Measurements from ENCODE around the gene SLC45A1.
"Not testable (repeated sequence)": the region's sequence is repeated elsewhere in the genome, so short reads cannot be mapped to it uniquely, and the experiment has no call there.

Gene SLC45A1

GRCh38 chr1:8317647-8318381, at the start of gene SLC45A1:
SLC45A1 (plus strand) TSS chr1:8318114; CDS start chr1:8324330, 6,216 bp downstream.
- peak within 1 kb of the TSS; percentile 11 for H3K4me3 ChIP-seq
- no peaks in the 10 kb centered on the region for H3K36me3 ChIP-seq (ENCODE audit: insufficient read depth, low read length)
- no peak for TF ChIP-seq POLR2AphosphoS5 (IDR thresholded peaks at IDR 0.05; ENCODE audit: borderline replicate concordance, low read depth, low read length)
- no peak for TF ChIP-seq EZH2 (IDR thresholded peaks at IDR 0.05)
- no peak for TF ChIP-seq FOXP2 (optimal IDR thresholded peaks at IDR 0.05; ENCODE audit: control extremely low read depth, extremely low read length, insufficient read depth)
- H3K27ac ChIP-seq, result no peak within 1 kb of the TSS
- DNase-seq (ENCODE audit: low read depth, low spot score), result no peak
- H3K9me3 ChIP-seq (ENCODE audit: low read depth, low read length), result no peaks in the 10 kb centered on the region
- no peak within 1 kb of the TSS for H3K9ac ChIP-seq (ENCODE audit: insufficient read length)

GRCh38 chr1:8273036-8273435, 44.9 kb upstream of the SLC45A1 start:
- Histone ChIP-seq H3K27ac (no peak overlapping the region), H3K9me3 (ENCODE audit: low read depth, low read length) (no peaks in the 10 kb centered on the region)
- TF ChIP-seq EZH2 (IDR thresholded peaks at IDR 0.05) (no peak), FOXP2 (optimal IDR thresholded peaks at IDR 0.05; ENCODE audit: control extremely low read depth, extremely low read length, insufficient read depth) (no peak), POLR2AphosphoS5 (IDR thresholded peaks at IDR 0.05; ENCODE audit: borderline replicate concordance, low read depth, low read length) (no peak)

GRCh38 chr1:8274352-8274751, 43.6 kb upstream of the SLC45A1 start:
- Histone ChIP-seq H3K36me3 (ENCODE audit: insufficient read depth, low read length) (no peaks in the 10 kb centered on the region), H3K9ac (ENCODE audit: insufficient read length) (no peak overlapping the region), H3K4me3 (no peak overlapping the region), H3K27ac (no peak overlapping the region), H3K9me3 (ENCODE audit: low read depth, low read length) (no peaks in the 10 kb centered on the region)
- TF ChIP-seq FOXP2 (optimal IDR thresholded peaks at IDR 0.05; ENCODE audit: control extremely low read depth, extremely low read length, insufficient read depth) (no peak), EZH2 (IDR thresholded peaks at IDR 0.05) (no peak), POLR2AphosphoS5 (IDR thresholded peaks at IDR 0.05; ENCODE audit: borderline replicate concordance, low read depth, low read length) (no peak)
- DNase-seq (ENCODE audit: low read depth, low spot score), result no peak

More at GRCh38 chr1:8273036-8273435, 44.9 kb upstream of the SLC45A1 start:
- Histone ChIP-seq H3K4me3 (no peak overlapping the region), H3K9ac (ENCODE audit: insufficient read length) (no peak overlapping the region), H3K36me3 (ENCODE audit: insufficient read depth, low read length) (no peaks in the 10 kb centered on the region)
- no peak for DNase-seq (ENCODE audit: low read depth, low spot score)

- H3K9ac ChIP-seq (ENCODE audit: insufficient read length), result no peak overlapping the region
- DNase-seq (ENCODE audit: low read depth, low spot score), result no peak
- TF ChIP-seq POLR2AphosphoS5 (IDR thresholded peaks at IDR 0.05; ENCODE audit: borderline replicate concordance, low read depth, low read length), result no peak
Measured at GRCh38 chr1:8276173-8276914, 41.6 kb upstream of the SLC45A1 start.

GRCh38 chr1:8276932-8277331, 41.0 kb upstream of the SLC45A1 start:
- H3K9me3 ChIP-seq (ENCODE audit: low read depth, low read length), result no peaks in the 10 kb centered on the region
- DNase-seq (ENCODE audit: low read depth, low spot score), result no peak
- H3K4me3 ChIP-seq, result no peak overlapping the region
- no peaks in the 10 kb centered on the region for H3K36me3 ChIP-seq (ENCODE audit: insufficient read depth, low read length)
- H3K27ac ChIP-seq, result no peak overlapping the region
- no peak for TF ChIP-seq FOXP2 (optimal IDR thresholded peaks at IDR 0.05; ENCODE audit: control extremely low read depth, extremely low read length, insufficient read depth)
- TF ChIP-seq EZH2 (IDR thresholded peaks at IDR 0.05), result no peak
- no peak for TF ChIP-seq POLR2AphosphoS5 (IDR thresholded peaks at IDR 0.05; ENCODE audit: borderline replicate concordance, low read depth, low read length)
- H3K9ac ChIP-seq (ENCODE audit: insufficient read length), result no peak overlapping the region

More at GRCh38 chr1:8276173-8276914, 41.6 kb upstream of the SLC45A1 start:
- Histone ChIP-seq H3K4me3 (no peak overlapping the region), H3K27ac (no peak overlapping the region), H3K36me3 (ENCODE audit: insufficient read depth, low read length) (no peaks in the 10 kb centered on the region), H3K9me3 (ENCODE audit: low read depth, low read length) (no peaks in the 10 kb centered on the region)

- not testable (repeated sequence) for DNase-seq (ENCODE audit: low read depth, low spot score); H3K27ac ChIP-seq; H3K4me3 ChIP-seq; H3K9ac ChIP-seq (ENCODE audit: insufficient read length); H3K9me3 ChIP-seq (ENCODE audit: low read depth, low read length); H3K36me3 ChIP-seq (ENCODE audit: insufficient read depth, low read length)
Measured at GRCh38 chr1:8278677-8279076, 39.2 kb upstream of the SLC45A1 start.

- TF ChIP-seq EZH2 (IDR thresholded peaks at IDR 0.05) (no peak), POLR2AphosphoS5 (IDR thresholded peaks at IDR 0.05; ENCODE audit: borderline replicate concordance, low read depth, low read length) (no peak), FOXP2 (optimal IDR thresholded peaks at IDR 0.05; ENCODE audit: control extremely low read depth, extremely low read length, insufficient read depth) (no peak)
- Histone ChIP-seq H3K27ac (no peak overlapping the region), H3K9me3 (ENCODE audit: low read depth, low read length) (no peaks in the 10 kb centered on the region)
Measured at GRCh38 chr1:8281843-8282509, 35.9 kb upstream of the SLC45A1 start.

GRCh38 chr1:8283058-8283884, 34.6 kb upstream of the SLC45A1 start:
- H3K36me3 ChIP-seq (ENCODE audit: insufficient read depth, low read length), result no peaks in the 10 kb centered on the region
- no peak overlapping the region for H3K4me3 ChIP-seq
- no peak for TF ChIP-seq POLR2AphosphoS5 (IDR thresholded peaks at IDR 0.05; ENCODE audit: borderline replicate concordance, low read depth, low read length)
- H3K9ac ChIP-seq (ENCODE audit: insufficient read length), result no peak overlapping the region
- DNase-seq (ENCODE audit: low read depth, low spot score), result no peak
- H3K27ac ChIP-seq, result no peak overlapping the region
- H3K9me3 ChIP-seq (ENCODE audit: low read depth, low read length), result no peaks in the 10 kb centered on the region

More at GRCh38 chr1:8281843-8282509, 35.9 kb upstream of the SLC45A1 start:
- H3K36me3 ChIP-seq (ENCODE audit: insufficient read depth, low read length), result no peaks in the 10 kb centered on the region
- no peak for DNase-seq (ENCODE audit: low read depth, low spot score)
- H3K9ac ChIP-seq (ENCODE audit: insufficient read length), result no peak overlapping the region
- no peak overlapping the region for H3K4me3 ChIP-seq

Data from SK-N-MC (cell line).